DLD1 (cell line): ENCODE data around the gene DUOXA1.
"Not testable (repeated sequence)": the region's sequence is repeated elsewhere in the genome, so short reads cannot be mapped to it uniquely, and the experiment has no call there.

ENCODE experiments used
- in situ Hi-C: cut with HindIII; loops from 2 replicates; pipeline ENCODE4 v1.10.0; 2017; ENCODE audit warnings: low sequenced_read_pairs

DUOXA1 gene

GRCh38 chr15:45093622-45094357 lies 35.9 kb downstream of the DUOXA1 start:
- in situ Hi-C loops = no loop called here

DNA sequence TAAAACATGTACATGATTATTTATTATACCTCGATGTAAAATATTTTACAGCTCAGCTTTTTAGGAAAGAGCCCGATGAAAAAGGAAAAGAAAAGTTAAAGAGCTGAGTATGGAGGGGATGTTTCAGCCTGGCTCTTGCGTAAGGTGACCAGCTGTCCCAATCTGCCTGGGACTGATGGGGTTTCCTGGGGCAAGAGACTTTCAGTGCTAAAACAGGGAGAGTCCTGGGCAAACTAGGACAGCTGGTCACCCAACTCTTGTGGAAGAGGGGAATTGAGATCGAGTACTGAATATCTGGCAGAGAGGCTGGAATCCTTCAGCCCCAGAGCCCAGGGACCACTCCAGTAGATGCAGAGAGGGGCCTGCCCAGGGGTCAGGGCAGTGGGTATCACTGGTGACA lies 36.7 kb downstream of the DUOXA1 start:
- in situ Hi-C loops = no loop called here

GRCh38 chr15:45091576-45091975 lies 38.1 kb downstream of the DUOXA1 start:
- in situ Hi-C loops = no loop called here

DNA sequence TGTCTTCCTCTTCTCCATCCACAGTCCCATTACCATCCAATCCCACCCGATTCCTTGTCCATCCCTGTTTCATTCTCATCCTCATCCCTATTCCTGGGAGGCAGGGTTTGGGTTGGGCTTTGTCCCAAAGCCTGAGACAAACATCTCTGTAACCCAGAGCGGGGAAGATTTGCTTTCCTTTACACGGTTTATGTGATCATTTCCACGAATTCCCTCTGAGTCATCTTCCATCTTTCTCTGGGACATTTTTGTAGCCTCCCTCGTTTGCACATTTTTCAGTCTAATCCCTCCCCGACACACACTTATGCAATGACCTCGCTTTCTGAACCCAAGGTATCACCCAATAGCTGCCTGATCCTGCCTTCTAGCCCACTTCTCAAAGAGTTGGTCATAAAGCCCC lies 38.5 kb downstream of the DUOXA1 start:
- in situ Hi-C loops = no loop called here

DNA sequence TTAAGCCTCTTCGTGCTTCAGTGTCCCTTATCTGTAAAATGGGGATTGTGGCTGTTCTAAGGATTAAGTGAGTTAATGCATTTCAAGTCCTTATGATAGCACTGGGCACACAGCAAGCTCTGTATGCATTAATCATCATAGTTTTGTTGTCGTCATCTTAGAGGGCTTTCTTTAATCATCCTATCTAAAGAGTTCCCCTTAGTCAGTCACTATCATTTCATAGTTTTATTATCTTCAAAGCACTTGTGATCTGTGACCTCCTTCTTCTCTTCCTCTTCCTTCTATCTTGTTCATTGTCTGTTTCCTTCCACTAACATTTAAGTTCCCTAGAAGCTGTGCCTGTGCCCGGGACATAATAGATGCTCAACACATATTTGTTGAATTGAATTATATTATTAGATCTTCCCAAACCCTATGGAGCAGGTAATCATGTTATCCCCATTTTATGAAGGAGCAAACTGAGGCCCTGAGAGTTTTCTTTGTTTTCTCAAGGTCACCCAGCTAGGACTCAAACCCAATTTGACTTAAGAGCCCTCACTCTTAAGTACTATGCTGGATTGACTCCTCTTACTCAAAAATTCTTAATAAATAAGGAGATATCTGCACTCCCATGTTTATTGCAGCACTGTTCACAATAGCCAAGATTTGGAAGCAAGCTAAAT lies 39.8 kb downstream of the DUOXA1 start:
- in situ Hi-C loops = no loop called here

GRCh38 chr15:45088801-45089711 lies 40.6 kb downstream of the DUOXA1 start:
- in situ Hi-C loops = no loop called here

GRCh38 chr15:45087513-45087912 lies 42.2 kb downstream of the DUOXA1 start:
- in situ Hi-C loops = no loop called here

DNA sequence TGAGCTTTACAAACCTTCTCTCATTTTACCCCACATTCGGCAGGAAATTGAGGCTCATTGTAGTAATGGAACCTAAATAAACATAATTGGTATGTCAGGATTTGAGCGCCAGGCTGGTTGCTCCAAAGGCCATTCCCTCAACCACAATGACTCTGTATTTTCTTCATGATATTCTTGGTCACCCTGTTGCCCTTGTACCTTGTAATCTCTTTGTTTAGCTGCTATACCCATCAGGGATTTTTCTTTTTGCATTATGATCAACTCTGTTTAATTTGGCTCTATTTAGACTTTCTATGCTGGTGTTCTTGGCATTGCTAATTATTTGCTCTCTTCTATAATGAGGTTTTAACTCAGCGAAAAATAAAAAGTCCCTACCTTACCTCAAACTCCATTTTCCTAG lies 45.5 kb downstream of the DUOXA1 start:
- in situ Hi-C loops = no loop called here

DNA sequence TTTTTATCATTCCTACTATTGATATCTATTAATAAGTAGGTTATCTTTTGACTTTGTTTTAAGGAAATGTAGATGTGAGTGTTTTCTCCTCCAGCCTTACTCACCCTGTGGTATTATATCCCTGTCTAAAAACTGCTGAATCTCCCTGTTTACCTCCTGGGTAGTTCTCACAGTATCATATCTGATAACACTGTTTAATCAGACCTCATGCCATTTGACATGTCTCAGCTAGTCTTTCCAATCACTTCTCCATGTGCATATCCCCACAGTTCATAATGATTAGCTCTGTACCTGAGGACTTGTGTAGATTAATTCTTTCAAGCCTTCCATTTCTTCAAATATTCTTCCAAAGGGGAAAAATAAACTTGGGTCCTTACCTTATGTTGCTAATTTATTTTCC lies 46.5 kb downstream of the DUOXA1 start:
- in situ Hi-C loops = no loop called here

GRCh38 chr15:45082412-45082811 lies 47.3 kb downstream of the DUOXA1 start:
- in situ Hi-C loops = not testable (repeated sequence)

DNA sequence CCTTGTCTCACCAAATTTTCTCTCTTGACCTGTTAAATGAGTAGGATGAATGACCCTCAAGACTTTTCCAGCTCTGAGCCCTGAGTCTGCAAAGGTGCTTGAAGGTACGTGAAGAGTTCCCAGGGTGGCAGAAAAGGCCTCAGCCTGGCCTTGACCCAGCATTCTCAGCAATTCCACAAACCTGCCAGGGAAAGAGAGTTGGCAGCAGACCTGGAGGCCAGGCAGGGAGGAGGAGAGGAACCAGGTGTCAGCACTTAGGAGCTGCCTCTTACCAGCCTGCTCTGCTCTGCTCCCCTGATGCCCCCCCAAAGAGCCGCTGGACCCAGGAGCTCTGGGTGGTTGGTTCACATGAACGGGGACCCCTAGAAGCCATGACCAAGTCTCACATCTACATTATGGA lies 49.1 kb downstream of the DUOXA1 start:
- in situ Hi-C loops = not testable (repeated sequence)

GRCh38 chr15:45079628-45080246 lies 49.9 kb downstream of the DUOXA1 start:
- in situ Hi-C loops = not testable (repeated sequence)

DNA sequence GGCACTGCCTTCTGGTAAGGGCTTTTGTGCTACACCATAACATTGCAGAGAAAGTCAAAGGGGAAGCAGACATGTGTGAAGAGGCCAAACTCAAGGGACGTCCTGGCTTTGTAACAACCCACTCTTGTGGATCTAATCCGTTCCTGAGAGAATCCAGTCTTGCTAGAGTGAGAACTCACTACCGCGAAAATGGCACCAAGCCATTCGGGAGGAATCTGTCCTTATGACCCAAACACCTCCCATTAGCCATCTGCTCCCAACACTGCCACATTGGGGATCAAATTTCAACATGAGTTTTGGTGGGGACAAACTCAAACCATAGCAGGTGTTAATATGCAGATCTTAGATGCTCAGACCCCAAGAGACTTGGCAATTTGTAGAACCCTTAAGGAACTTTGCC lies 50.5 kb downstream of the DUOXA1 start:
- in situ Hi-C loops = not testable (repeated sequence)

GRCh38 chr15:45077391-45077790 lies 52.3 kb downstream of the DUOXA1 start:
- in situ Hi-C loops = not testable (repeated sequence)

DNA sequence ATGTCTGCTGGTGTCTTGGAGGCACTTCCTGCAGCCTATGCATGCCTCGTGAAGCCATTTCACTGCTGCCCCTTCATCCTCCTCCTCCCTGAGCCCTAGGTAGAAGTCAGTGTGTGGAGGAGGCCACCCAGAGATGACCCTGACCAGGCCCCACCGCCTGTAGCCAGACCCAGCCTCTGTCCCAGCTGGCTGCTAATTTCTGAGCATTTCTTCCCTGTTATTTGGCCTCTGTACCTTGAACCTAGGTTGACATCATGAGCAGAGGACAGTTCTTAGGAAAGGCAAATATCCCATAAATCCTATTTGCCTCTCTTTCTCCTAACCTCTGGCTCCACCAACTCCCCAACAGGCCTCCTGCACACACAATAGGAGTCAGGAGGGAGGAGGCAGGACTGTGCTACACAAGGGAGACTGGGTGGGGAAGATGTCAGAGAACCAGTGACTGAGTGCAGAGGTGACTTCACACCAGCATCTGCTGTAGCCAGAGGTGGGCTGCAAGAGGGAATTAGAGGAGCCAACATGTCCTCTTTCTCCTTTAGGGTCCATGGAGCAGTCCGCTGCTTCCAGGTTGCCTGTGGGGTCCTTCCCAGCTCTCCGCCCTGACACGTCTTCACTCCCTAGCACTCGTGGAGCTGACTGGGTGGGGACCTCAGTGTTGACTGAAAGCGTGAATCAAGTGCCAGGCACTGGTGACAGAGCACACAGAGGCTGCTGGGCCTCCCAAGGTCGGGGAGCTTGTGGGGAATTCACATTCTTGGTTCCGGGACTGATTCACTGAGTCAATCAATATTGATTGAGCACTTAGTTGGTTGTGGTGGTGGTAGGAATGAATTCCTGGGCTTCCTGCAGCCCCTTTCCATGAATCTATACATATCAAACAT lies 54.0 kb downstream of the DUOXA1 start:
- in situ Hi-C loops = not testable (repeated sequence)

- in situ Hi-C loops = not testable (repeated sequence)
Measured at GRCh38 chr15:45073602-45074001, 56.1 kb downstream of the DUOXA1 start.

DNA sequence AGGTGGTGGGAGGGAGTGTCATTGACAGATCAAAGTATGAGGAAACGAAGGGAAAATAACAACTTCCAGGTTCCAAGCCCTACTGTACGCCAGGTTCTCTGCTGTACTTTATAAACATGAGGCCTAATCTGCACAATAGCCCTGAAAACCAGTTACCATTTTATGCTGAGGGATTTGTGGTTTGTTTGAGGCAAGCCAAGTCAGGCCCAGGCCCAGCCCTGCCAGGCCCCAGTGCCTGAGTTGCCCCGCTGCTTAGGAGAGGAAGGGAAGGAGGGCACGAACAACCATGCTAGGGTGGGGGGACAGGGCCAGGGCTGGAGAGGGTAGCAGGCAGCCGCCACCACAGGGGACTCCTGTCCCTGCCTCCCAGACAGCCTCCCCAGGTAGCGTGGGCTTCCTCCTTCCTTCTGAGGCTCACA lies 59.7 kb downstream of the DUOXA1 start:
- in situ Hi-C loops = not testable (repeated sequence)
